Epithelial cell of proximal tubule (primary cell): Measurements from ENCODE around the gene HOXD1. TPM values are rescaled to one million over a fixed set of nuclear protein-coding genes. Genes with fewer than 3 reads are reported as not detected.

Experiments
- DNase-seq: peaks from one replicate; pipeline ENCODE4 v3.0.0-alpha.2; 2011; ENCODE audit warnings: low read depth
- H3K4me3 ChIP-seq: 2 replicates; pipeline ENCODE4 v1.5.1; 2011; ENCODE audit warnings: low read depth, mild to moderate bottlenecking, low read length
- total RNA-seq: library from RNA; depleted of rRNA; stranded (reverse); fragments of >200 nt; gene quantifications from 2 replicates; pipeline ENCODE4 v1.2.3, GENCODE V29; 2015
- TF ChIP-seq, protein P1 (sequence below): conservative IDR thresholded peaks from 2 replicates; pipeline ENCODE4 v1.5.1; 2012; ENCODE audit warnings: low read depth, mild to moderate bottlenecking, low read length

HOXD1 gene
- total RNA-seq, 1 donor from 2014 or later = 9.3 TPM

DNA sequence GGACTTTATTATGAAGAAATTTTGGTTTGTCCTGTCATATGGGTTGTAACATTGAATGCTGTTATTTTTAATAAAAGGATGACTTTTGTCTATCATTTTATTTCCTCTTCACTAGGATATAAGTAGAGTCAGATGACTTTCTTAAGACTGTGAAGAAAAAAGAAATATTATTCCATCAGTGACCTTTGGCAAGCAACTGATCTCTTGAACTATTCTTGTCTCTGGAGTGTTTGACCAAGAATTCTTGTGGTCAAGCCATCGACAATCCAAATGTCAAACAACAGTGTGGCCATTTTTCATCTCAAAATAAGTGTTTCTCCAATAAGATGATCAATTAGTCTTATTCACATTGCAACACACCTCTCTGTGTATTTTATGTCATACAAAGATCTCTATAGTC lies 24.9 kb downstream of the HOXD1 start:
- TF ChIP-seq, protein P1, sequence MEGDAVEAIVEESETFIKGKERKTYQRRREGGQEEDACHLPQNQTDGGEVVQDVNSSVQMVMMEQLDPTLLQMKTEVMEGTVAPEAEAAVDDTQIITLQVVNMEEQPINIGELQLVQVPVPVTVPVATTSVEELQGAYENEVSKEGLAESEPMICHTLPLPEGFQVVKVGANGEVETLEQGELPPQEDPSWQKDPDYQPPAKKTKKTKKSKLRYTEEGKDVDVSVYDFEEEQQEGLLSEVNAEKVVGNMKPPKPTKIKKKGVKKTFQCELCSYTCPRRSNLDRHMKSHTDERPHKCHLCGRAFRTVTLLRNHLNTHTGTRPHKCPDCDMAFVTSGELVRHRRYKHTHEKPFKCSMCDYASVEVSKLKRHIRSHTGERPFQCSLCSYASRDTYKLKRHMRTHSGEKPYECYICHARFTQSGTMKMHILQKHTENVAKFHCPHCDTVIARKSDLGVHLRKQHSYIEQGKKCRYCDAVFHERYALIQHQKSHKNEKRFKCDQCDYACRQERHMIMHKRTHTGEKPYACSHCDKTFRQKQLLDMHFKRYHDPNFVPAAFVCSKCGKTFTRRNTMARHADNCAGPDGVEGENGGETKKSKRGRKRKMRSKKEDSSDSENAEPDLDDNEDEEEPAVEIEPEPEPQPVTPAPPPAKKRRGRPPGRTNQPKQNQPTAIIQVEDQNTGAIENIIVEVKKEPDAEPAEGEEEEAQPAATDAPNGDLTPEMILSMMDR = no peak

DNA sequence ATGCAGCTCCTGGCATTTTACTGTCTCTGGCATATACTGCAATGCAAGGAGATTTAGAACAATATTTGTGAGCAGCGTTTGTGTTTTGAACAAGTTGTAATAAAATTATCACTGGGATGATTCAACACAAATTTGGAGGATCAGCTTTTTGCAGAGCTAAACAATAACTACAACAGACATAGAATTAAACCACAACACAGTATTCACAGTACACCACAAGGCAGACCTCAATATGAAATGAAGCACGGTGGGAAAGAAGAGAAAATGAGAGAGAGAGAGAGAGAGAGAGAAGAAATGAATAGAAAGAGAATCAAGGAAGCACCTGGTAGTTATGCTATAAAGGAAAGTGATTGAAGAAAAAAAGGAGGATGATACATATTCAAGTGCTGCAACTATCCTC lies 39.4 kb downstream of the HOXD1 start:
- no peak for DNase-seq
- TF ChIP-seq, protein P1 = no peak
- H3K4me3 ChIP-seq = no peak overlapping the region

More for the DNA sequence above, 24.9 kb downstream of the HOXD1 start:
- DNase-seq = no peak
- no peak overlapping the region for H3K4me3 ChIP-seq

DNA sequence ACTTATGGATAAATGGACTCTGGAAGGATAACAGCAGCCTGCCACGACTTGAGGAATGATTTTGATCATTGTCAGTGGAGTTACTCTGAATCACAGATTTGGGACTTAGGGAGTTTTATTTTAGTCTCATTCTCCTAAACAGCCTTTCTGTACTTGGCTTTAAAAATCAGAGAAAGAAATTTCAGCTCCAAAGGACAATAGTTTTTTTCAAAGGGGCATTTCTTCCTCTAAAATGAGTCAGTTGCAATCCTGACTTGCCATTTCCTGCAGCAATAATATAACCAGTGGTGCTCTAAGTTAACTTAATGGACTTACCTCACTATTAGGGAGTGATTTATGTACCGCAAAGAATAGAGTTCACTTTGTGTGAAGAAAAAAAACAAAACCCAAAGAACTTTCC lies 45.7 kb downstream of the HOXD1 start:
- no peak overlapping the region for H3K4me3 ChIP-seq
- DNase-seq = no peak
- TF ChIP-seq, protein P1 = no peak

DNA sequence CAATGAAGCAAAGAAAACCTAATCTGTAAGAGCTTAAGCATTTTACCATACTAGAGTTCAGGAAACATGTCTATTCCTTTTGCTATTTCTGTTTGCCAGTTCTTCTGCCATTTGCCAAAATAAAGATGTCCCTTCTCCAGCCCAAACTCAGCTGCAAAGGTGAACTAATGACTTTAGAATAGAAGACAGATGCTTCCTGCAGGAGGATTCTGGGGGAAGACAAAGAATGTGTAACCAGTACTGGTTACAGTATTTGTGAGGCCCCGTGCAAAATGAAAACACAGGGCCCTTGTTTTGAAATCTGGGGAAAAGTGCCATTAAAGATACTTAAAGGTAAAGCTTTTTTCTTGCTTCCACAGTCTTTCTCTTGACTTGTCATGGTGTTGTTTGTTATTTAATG lies 46.5 kb downstream of the HOXD1 start:
- no peak for DNase-seq
- H3K4me3 ChIP-seq = no peak overlapping the region
- TF ChIP-seq, protein P1 = no peak

DNA sequence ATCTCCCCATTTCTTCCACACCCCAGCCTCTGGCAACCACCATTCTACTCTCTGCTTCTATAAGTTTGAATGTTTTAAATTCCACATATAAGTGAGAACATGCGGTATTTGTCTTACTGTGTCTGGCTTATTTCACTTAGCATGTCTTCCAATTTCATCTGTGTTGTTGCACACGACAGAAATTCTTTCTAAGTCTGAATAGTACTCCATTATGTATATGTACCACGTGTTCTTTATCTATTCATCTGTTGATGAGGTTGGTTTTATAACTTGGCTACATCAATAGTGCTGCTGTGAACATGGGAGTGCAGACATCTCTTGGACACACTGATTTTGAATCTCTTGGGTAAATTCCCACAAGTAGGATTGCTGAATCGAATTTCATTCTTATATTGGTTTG lies 49.0 kb downstream of the HOXD1 start:
- no peak overlapping the region for H3K4me3 ChIP-seq
- no peak for DNase-seq
- TF ChIP-seq, protein P1 = no peak

DNA sequence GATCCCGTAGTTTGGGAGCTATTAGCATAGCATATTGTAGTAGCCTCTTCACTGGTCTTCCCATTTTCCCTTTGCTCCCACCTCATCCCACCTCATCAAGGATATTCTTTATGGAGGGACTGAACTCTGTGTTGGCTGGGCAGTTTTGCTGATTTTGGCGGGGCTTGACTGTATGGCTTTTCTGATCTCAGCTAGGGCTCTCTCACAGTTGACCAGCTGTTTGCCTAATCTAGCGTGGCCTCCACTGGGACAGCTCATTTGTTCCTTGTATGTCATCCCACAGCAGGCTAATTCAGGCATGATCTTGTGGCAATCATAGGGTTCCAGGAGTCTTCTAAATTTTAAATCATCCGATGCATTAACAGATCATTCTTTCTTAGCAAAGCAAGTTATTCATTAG lies 50.6 kb downstream of the HOXD1 start:
- TF ChIP-seq, protein P1 = no peak
- H3K4me3 ChIP-seq = no peak overlapping the region
- DNase-seq = no peak

DNA sequence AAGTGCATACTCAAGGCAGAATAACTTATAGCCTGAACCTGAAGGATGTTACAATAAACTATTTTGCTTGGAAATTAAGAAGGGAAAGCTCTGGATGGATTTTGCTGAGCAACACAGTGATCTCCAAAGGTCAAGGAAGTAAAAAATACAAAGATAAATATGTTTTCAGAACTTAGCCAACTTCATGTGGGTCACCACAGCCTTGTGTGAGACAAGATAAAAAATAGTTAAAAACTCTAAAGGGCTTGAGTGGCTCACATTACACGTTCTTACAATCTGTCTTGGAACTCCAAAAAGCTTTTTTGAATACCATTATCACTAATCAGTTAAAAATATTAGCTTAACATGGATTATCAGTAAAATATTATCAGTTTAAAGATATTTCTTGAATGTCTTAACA lies 51.8 kb downstream of the HOXD1 start:
- DNase-seq = no peak
- no peak overlapping the region for H3K4me3 ChIP-seq
- TF ChIP-seq, protein P1 = no peak
